Activated B cell treated with CpG ODN at 0.5 μM for 24 hours (primary cell): ENCODE measurements around the gene KCNH2. TPM values are rescaled to one million over a fixed set of nuclear protein-coding genes. Genes with fewer than 3 reads are reported as not detected.
"Not testable (repeated sequence)": the region's sequence is repeated elsewhere in the genome, so short reads cannot be mapped to it uniquely, and the experiment has no call there.

Source experiments
- ATAC-seq: fragments of 200-7000 bp; cut with Tn5 transposase; one replicate; pipeline ENCODE4 v1.10.0; 2021; ENCODE audit warnings: low read depth, mild to moderate bottlenecking, moderate library complexity
- CTCF ChIA-PET: fragments of 350-600 bp; sonication (Branson Sonifier 250); formaldehyde crosslinking; loops from one replicate; lab custom pipeline; 2021; ENCODE audit warnings: antibody characterized with exemption; lab: Charles Lee
- POLR2A ChIA-PET: fragments of 350-600 bp; sonication (Branson Sonifier 250); formaldehyde crosslinking; loops from one replicate; lab custom pipeline; 2021; ENCODE audit warnings: antibody characterized with exemption; lab: Charles Lee
- DNase-seq: peaks from one replicate; pipeline ENCODE4 v3.0.0; 2022
- H3K27ac Mint-ChIP-seq: one replicate; pipeline ENCODE4 v1.8.0; 2020; ENCODE audit warnings: mixed read lengths
- H3K27me3 Mint-ChIP-seq: one replicate; pipeline ENCODE4 v1.8.0; 2021; ENCODE audit warnings: mixed read lengths
- H3K36me3 Mint-ChIP-seq: one replicate; pipeline ENCODE4 v1.8.0; 2021; ENCODE audit warnings: low read depth, mixed read lengths
- H3K4me1 Mint-ChIP-seq: one replicate; pipeline ENCODE4 v1.8.0; 2021; ENCODE audit warnings: mixed read lengths
- H3K4me3 Mint-ChIP-seq: one replicate; pipeline ENCODE4 v1.8.0; 2020; ENCODE audit warnings: mild to moderate bottlenecking, mixed read lengths
- H3K9me3 Mint-ChIP-seq: one replicate; pipeline ENCODE4 v1.8.0; 2020; ENCODE audit warnings: mixed read lengths
- intact Hi-C: fragments of 100-400 bp; cut with micrococcal nuclease; formaldehyde crosslinking; loops from one replicate; pipeline ENCODE4 v1.15.1; 2024
- total RNA-seq: library from RNA; stranded (reverse); gene quantifications from 2 replicates; pipeline ENCODE4 v1.2.3, GENCODE V29; 2022
- TF ChIP-seq, protein P1 (sequence below): fragments of 200-600 bp; IDR thresholded peaks from one replicate; pipeline ENCODE4 v1.8.0; 2022; ENCODE audit warnings: antibody characterized with exemption, mild to moderate bottlenecking

KCNH2 gene
- total RNA-seq, 1 donor from 2014 or later, result 0.29 TPM

DNA sequence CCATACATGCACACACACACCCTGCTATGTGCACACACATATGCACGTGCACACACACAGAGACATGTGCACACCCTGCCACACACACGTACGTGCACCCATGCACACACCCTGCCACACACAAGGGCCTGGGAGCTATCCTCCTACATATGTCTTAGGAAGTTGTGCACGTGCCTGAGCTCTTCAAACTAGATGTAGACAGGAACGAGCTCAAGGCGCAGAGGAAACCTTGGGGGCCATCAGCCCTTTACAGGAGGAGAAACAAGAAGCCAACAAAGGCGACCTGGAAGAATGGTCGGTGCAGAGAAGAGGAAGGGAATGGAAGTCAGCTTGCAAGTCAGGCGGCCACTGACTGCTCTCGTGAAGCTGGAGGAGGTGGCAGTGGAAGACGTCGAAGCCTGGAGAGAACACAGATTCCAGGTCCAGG is 67.1 kb downstream of the KCNH2 start:
- ChIA-PET CTCF (no interaction called here), POLR2A (interaction anchor here (0.7 kb wide), 1 partner anchor 721 kb away, joined by 3 read pairs; no protein-coding TSS in a partner anchor)
- TF ChIP-seq, protein P1, sequence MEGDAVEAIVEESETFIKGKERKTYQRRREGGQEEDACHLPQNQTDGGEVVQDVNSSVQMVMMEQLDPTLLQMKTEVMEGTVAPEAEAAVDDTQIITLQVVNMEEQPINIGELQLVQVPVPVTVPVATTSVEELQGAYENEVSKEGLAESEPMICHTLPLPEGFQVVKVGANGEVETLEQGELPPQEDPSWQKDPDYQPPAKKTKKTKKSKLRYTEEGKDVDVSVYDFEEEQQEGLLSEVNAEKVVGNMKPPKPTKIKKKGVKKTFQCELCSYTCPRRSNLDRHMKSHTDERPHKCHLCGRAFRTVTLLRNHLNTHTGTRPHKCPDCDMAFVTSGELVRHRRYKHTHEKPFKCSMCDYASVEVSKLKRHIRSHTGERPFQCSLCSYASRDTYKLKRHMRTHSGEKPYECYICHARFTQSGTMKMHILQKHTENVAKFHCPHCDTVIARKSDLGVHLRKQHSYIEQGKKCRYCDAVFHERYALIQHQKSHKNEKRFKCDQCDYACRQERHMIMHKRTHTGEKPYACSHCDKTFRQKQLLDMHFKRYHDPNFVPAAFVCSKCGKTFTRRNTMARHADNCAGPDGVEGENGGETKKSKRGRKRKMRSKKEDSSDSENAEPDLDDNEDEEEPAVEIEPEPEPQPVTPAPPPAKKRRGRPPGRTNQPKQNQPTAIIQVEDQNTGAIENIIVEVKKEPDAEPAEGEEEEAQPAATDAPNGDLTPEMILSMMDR, result no peak
- intact Hi-C loops, result no loop called here
- Mint-ChIP-seq H3K4me1 (no peaks in the 10 kb centered on the region), H3K27me3 (peaks cover 11% of the 10 kb centered on the region), H3K27ac (no peak overlapping the region), H3K4me3 (no peak overlapping the region), H3K36me3 (no peaks in the 10 kb centered on the region), H3K9me3 (no peaks in the 10 kb centered on the region)
- ATAC-seq, result no peak
- DNase-seq, result no peak

DNA sequence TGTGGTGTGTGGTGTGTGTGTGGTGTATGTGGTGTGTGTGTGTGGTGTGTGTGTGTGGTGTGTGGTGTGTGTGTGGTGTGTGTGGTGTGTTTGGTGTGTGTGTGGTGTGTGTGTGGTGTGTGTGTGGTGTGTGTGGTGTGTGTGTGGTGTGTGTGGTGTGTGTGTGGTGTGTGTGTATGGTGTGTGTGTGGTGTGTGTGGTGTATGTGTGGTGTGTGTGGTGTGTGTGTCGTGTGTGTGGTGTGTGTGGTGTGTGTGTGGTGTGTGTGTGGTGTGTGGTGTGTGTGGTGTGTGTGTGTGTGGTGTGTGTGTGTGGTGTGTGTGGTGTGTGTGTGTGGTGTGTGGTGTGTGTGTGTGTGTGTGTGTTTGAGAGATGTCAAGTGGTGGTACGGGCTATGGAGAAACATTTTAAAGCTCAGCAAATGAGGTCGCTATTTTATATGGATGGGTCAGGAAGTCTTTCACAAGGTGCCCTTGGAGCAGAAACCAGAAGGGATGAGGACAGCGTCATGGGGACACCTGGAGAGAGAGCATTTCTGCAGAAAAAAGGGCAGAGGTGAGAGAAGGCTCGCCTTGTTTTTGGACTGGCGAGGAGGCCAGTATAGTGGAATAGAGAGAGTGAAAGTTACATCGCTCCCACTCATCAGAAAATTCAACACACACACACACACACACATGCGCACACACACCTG is 67.7 kb downstream of the KCNH2 start:
- ATAC-seq, result peak; percentile 14
- H3K36me3 Mint-ChIP-seq, DNase-seq, H3K4me3 Mint-ChIP-seq, H3K4me1 Mint-ChIP-seq, H3K9me3 Mint-ChIP-seq, H3K27ac Mint-ChIP-seq, intact Hi-C loops, CTCF ChIA-PET: not testable (repeated sequence)
- peaks cover 17% of the 10 kb centered on the region for H3K27me3 Mint-ChIP-seq
- POLR2A ChIA-PET, result interaction anchor here (0.7 kb wide), 1 partner anchor 722 kb away, joined by 3 read pairs; no protein-coding TSS in a partner anchor

GRCh38 chr7:150909200-150909995 is 68.7 kb downstream of the KCNH2 start:
- H3K4me1 Mint-ChIP-seq, result no peaks in the 10 kb centered on the region
- H3K27ac Mint-ChIP-seq, result no peak overlapping the region
- no peaks in the 10 kb centered on the region for H3K36me3 Mint-ChIP-seq
- intact Hi-C loops, result no loop called here
- H3K9me3 Mint-ChIP-seq, result no peaks in the 10 kb centered on the region
- DNase-seq (no peak), ATAC-seq (no peak)
- no peak overlapping the region for H3K4me3 Mint-ChIP-seq
- CTCF ChIA-PET, result interaction anchor here (0.7 to 2.0 kb wide), 2 partner anchors 11 to 1193 kb away, joined by 3 to 7 read pairs; no protein-coding TSS in a partner anchor
- TF ChIP-seq, protein P1, result no peak
- H3K27me3 Mint-ChIP-seq, result peaks cover 20% of the 10 kb centered on the region
- POLR2A ChIA-PET, result no interaction called here

- intact Hi-C loops, result no loop called here
- H3K4me3 Mint-ChIP-seq, result no peak overlapping the region
- H3K27me3 Mint-ChIP-seq, result peaks cover 32% of the 10 kb centered on the region
- H3K9me3 Mint-ChIP-seq, result no peaks in the 10 kb centered on the region
- no peaks in the 10 kb centered on the region for H3K4me1 Mint-ChIP-seq
- no peak overlapping the region for H3K27ac Mint-ChIP-seq
- ChIA-PET CTCF (interaction anchor here (0.6 to 2.0 kb wide), 2 partner anchors 10 to 203 kb away, joined by 3 to 7 read pairs; no protein-coding TSS in a partner anchor), POLR2A (interaction anchor here (0.7 kb wide), 1 partner anchor 37 kb away, joined by 6 read pairs; no protein-coding TSS in a partner anchor)
- no peak for DNase-seq
- ATAC-seq, result no peak
- TF ChIP-seq, protein P1, result no peak
- H3K36me3 Mint-ChIP-seq, result no peaks in the 10 kb centered on the region
Measured at GRCh38 chr7:150908173-150908572, 69.9 kb downstream of the KCNH2 start.

- no peak overlapping the region for H3K4me3 Mint-ChIP-seq
- ATAC-seq (no peak), DNase-seq (no peak)
- peaks cover 57% of the 10 kb centered on the region for H3K27me3 Mint-ChIP-seq
- H3K9me3 Mint-ChIP-seq, result no peaks in the 10 kb centered on the region
- no peak overlapping the region for H3K27ac Mint-ChIP-seq
- intact Hi-C loops, result no loop called here
- TF ChIP-seq, protein P1, result no peak
- H3K36me3 Mint-ChIP-seq, result no peaks in the 10 kb centered on the region
- H3K4me1 Mint-ChIP-seq, result peaks cover 5% of the 10 kb centered on the region
- POLR2A ChIA-PET, result no interaction called here
- CTCF ChIA-PET, result interaction anchor here (1.3 kb wide), 1 partner anchor 114 kb away, joined by 4 read pairs; no protein-coding TSS in a partner anchor
Measured at GRCh38 chr7:150904011-150904909, 73.9 kb downstream of the KCNH2 start.
